Prostate gland (tissue), 2 donors: Measurements from ENCODE around the gene NINL. TPM values are rescaled to one million over a fixed set of nuclear protein-coding genes. Genes with fewer than 3 reads are reported as not detected.

Experiments used
- DNase-seq: peaks from one replicate; pipeline ENCODE4 v3.0.0-alpha.2; 2019; ENCODE audit warnings: low spot score
- H3K27ac ChIP-seq, 2 donors: fragments of 200-600 bp; sonication (generic); 2 replicates each; pipeline ENCODE4 v1.5.1; 2017 to 2019
- H3K27me3 ChIP-seq: fragments of 200-600 bp; sonication (generic); replicated peaks from 2 replicates; pipeline ENCODE4 v1.5.1; 2019; ENCODE audit not compliant: insufficient read depth
- H3K36me3 ChIP-seq, 2 donors: fragments of 200-600 bp; sonication (generic); 1 replicate in 1 of 2; 2 replicates in 1 of 2; pipeline versions ENCODE4 v1.5.1 to v1.8.1; 2017 to 2019
- H3K4me1 ChIP-seq: fragments of 200-600 bp; sonication (generic); replicated peaks from 2 replicates; pipeline ENCODE4 v1.5.1; 2019
- H3K4me3 ChIP-seq, 2 donors: fragments of 200-600 bp; sonication (generic); 2 replicates each; pipeline ENCODE4 v1.5.1; 2017 to 2019
- H3K9me3 ChIP-seq: fragments of 200-600 bp; sonication (generic); 2 replicates; pipeline ENCODE4 v1.5.1; 2017
- POLR2A ChIP-seq: fragments of 450-650 bp; IDR thresholded peaks from one replicate; pipeline ENCODE4 v1.6.1; 2016; ENCODE audit warnings: antibody characterized with exemption, mild to moderate bottlenecking
- POLR2AphosphoS5 ChIP-seq: sonication (generic); formaldehyde crosslinking; IDR thresholded peaks from one replicate; pipeline ENCODE4 v1.6.1; 2017; ENCODE audit warnings: antibody characterized with exemption
- WGBS: methylation state at CpG from one replicate; pipeline ENCODE4 v1.1.5; 2018; 5-methylcytosine and 5-hydroxymethylcytosine counted together
- intact Hi-C: fragments of 100-400 bp; cut with DNase I; formaldehyde crosslinking; loops from one replicate; pipeline ENCODE4 v1.14.2; 2022
- total RNA-seq, 2 donors: library from RNA; depleted of rRNA; stranded (reverse); fragments of >200 nt; gene quantifications; one replicate each; pipeline ENCODE4 v1.1.0, GENCODE V29; 2016
- TF ChIP-seq, protein P1 (sequence below), 4 experiments: fragments of 200-600 bp in 2 of 4; fragments of 450-650 bp in 2 of 4; sonication (generic) in 2 of 4; IDR thresholded peaks; 1 replicate in 3 of 4; 2 replicates in 1 of 4; pipeline ENCODE4 v1.5.1; 2016 to 2019; ENCODE audit warnings: antibody characterized with exemption in 4 of 4, mild to moderate bottlenecking in 2 of 4, moderate library complexity in 2 of 4

NINL gene
- total RNA-seq, 2 donors from 2014 or later, result 16.3 to 31.1 TPM

- Histone ChIP-seq H3K4me3 (no peak overlapping the region), H3K9me3 (no peaks in the 10 kb centered on the region), H3K27me3 (no peaks in the 10 kb centered on the region), H3K27ac (no peak overlapping the region), H3K36me3 (peaks cover 0 to 5% of the 10 kb centered on the region in 2 donors), H3K4me1 (no peaks in the 10 kb centered on the region)
- DNase-seq, result no peak
- intact Hi-C loops, result no loop called here
- 82% methylated on average over 18 of the region's 18 CpGs for WGBS
- TF ChIP-seq POLR2AphosphoS5, result no peak
- TF ChIP-seq POLR2A, result no peak
- TF ChIP-seq, protein P1, sequence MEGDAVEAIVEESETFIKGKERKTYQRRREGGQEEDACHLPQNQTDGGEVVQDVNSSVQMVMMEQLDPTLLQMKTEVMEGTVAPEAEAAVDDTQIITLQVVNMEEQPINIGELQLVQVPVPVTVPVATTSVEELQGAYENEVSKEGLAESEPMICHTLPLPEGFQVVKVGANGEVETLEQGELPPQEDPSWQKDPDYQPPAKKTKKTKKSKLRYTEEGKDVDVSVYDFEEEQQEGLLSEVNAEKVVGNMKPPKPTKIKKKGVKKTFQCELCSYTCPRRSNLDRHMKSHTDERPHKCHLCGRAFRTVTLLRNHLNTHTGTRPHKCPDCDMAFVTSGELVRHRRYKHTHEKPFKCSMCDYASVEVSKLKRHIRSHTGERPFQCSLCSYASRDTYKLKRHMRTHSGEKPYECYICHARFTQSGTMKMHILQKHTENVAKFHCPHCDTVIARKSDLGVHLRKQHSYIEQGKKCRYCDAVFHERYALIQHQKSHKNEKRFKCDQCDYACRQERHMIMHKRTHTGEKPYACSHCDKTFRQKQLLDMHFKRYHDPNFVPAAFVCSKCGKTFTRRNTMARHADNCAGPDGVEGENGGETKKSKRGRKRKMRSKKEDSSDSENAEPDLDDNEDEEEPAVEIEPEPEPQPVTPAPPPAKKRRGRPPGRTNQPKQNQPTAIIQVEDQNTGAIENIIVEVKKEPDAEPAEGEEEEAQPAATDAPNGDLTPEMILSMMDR (IDR thresholded peaks at IDR 0.05), result no peak
These were observed 123.4 kb downstream of the NINL start for GRCh38 chr20:25461786-25462545.

GRCh38 chr20:25461281-25461650 is 124.1 kb downstream of the NINL start:
- Histone ChIP-seq H3K4me3 (no peak overlapping the region), H3K4me1 (no peaks in the 10 kb centered on the region), H3K36me3 (no peaks in the 10 kb centered on the region), H3K27ac (no peak overlapping the region), H3K27me3 (no peaks in the 10 kb centered on the region), H3K9me3 (no peaks in the 10 kb centered on the region)
- WGBS, result 73% methylated on average over 9 of the region's 9 CpGs
- DNase-seq, result no peak
- intact Hi-C loops, result no loop called here
- TF ChIP-seq, protein P1 (IDR thresholded peaks at IDR 0.05), result no peak
- no peak for TF ChIP-seq POLR2A
- TF ChIP-seq POLR2AphosphoS5, result no peak

DNA sequence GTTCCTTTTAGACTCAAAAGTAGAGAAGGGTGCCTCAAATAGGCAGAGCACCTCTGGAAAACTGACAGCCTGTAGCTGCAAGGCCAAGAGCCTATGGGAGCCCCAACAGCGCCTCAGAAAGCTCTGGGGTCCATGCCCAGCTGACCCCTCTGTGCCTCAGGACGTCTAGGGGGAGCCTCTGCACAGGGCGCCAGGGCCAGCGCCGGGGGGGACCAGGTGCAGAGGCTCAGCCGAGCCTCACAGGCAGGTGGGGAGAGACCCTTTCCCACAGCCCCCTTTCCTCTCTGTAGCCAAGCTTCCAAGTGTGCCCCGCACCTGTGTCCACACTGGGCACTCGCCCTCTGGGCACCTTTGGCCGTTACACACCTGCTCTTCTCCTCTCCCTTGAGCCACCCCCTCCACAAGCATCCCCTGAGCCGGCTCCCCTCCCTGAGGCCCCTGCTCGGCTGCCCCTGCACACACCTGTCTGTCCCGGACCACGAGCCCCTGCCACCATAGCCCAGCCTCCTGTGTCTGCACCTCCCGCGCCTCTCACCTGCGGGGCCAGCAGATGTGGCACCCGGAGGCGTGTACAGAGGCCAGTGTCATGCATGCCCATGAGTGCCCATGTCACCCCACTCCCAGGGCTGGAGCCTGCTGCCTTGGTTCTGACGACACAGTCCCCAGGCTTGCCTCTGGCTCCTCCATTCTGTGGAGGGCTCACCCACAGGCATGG is 124.6 kb downstream of the NINL start:
- no peak overlapping the region for H3K4me3 ChIP-seq
- H3K9me3 ChIP-seq, result no peaks in the 10 kb centered on the region
- no peak for DNase-seq
- no peaks in the 10 kb centered on the region for H3K4me1 ChIP-seq
- intact Hi-C loops, result no loop called here
- no peaks in the 10 kb centered on the region for H3K27me3 ChIP-seq
- TF ChIP-seq POLR2AphosphoS5 (no peak), POLR2A (no peak)
- TF ChIP-seq, protein P1 (IDR thresholded peaks at IDR 0.05), result no peak
- H3K27ac ChIP-seq, result no peak overlapping the region
- 88% methylated on average over 19 of the region's 19 CpGs for WGBS
- no peaks in the 10 kb centered on the region for H3K36me3 ChIP-seq

- H3K27ac ChIP-seq, result no peak overlapping the region
- H3K4me3 ChIP-seq, result no peak overlapping the region
- H3K36me3 ChIP-seq, result no peaks in the 10 kb centered on the region
- WGBS, result 71% methylated on average over 12 of the region's 12 CpGs
- H3K4me1 ChIP-seq, result no peaks in the 10 kb centered on the region
- H3K27me3 ChIP-seq, result no peaks in the 10 kb centered on the region
- H3K9me3 ChIP-seq, result no peaks in the 10 kb centered on the region
- DNase-seq, result no peak
- intact Hi-C loops, result no loop called here
- TF ChIP-seq, protein P1 (IDR thresholded peaks at IDR 0.05), result no peak
- TF ChIP-seq POLR2A (no peak), POLR2AphosphoS5 (no peak)
These were observed 125.3 kb downstream of the NINL start for GRCh38 chr20:25459916-25460535.
